ENCODE measurements around the gene BFSP1. TPM values are rescaled to one million over a fixed set of nuclear protein-coding genes. Genes with fewer than 3 reads are reported as not detected.
A peak's percentile ranks its signal among the peaks of the same experiment; 100 is the strongest.

Gene BFSP1
- total and polyA plus RNA-seq, 2 experiments from 2014 or later: 2.7 to 4.9 TPM

- Mint-ChIP-seq H3K4me3 (no peak overlapping the region), H3K4me1 (no peaks in the 10 kb centered on the region), H3K36me3 (ENCODE audit: low read depth) (no peaks in the 10 kb centered on the region), H3K27me3 (ENCODE audit: insufficient read depth, low read depth, poor library complexity) (no peaks in the 10 kb centered on the region), H3K27ac (no peak overlapping the region), H3K9me3 (no peaks in the 10 kb centered on the region)
- no peak; the same call in 2 of the 3 replicates for ATAC-seq
- no peaks in the 10 kb centered on the region for H3K36me3 ChIP-seq (ENCODE audit: insufficient read depth)
- no peaks in the 10 kb centered on the region for H3K27me3 ChIP-seq (ENCODE audit: insufficient read depth)
- H3K9me2 ChIP-seq (ENCODE audit: insufficient read depth): no peaks in the 10 kb centered on the region
- TF ChIP-seq JUNB (IDR thresholded peaks at IDR 0.05; ENCODE audit: unreplicated experiment) (no peak), CREB1 (CRISPR knock-in tag; IDR thresholded peaks at IDR 0.05; ENCODE audit: low read depth) (no peak), STAT1 (IDR thresholded peaks at IDR 0.05; ENCODE audit: unreplicated experiment) (no peak)
- TF ChIP-seq, protein P1, sequence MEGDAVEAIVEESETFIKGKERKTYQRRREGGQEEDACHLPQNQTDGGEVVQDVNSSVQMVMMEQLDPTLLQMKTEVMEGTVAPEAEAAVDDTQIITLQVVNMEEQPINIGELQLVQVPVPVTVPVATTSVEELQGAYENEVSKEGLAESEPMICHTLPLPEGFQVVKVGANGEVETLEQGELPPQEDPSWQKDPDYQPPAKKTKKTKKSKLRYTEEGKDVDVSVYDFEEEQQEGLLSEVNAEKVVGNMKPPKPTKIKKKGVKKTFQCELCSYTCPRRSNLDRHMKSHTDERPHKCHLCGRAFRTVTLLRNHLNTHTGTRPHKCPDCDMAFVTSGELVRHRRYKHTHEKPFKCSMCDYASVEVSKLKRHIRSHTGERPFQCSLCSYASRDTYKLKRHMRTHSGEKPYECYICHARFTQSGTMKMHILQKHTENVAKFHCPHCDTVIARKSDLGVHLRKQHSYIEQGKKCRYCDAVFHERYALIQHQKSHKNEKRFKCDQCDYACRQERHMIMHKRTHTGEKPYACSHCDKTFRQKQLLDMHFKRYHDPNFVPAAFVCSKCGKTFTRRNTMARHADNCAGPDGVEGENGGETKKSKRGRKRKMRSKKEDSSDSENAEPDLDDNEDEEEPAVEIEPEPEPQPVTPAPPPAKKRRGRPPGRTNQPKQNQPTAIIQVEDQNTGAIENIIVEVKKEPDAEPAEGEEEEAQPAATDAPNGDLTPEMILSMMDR (conservative IDR thresholded peaks at IDR 0.05; ENCODE audit: low read depth in 2 of 2): no peak
- no peak overlapping the region for H3K4me3 ChIP-seq
- H4K20me1 ChIP-seq (replicated peaks; ENCODE audit: insufficient read depth): no peaks in the 10 kb centered on the region
- no peak overlapping the region for H2AFZ ChIP-seq
- no peaks in the 10 kb centered on the region for H3F3A ChIP-seq (replicated peaks; ENCODE audit: low read depth)
- no peaks in the 10 kb centered on the region for H3K79me2 ChIP-seq (replicated peaks; ENCODE audit: insufficient read depth)
- H3K27ac ChIP-seq (ENCODE audit: low read depth): no peak overlapping the region
- DNase-seq (ENCODE audit: low spot score): no peak
- H3K4me1 ChIP-seq (ENCODE audit: insufficient read depth): no peaks in the 10 kb centered on the region
- H3K4me2 ChIP-seq: no peak overlapping the region
Measured at GRCh38 chr20:17452441-17452840, 78.7 kb downstream of the BFSP1 start.

- ATAC-seq: peak; percentile 53; the same call in 2 of the 3 replicates
Measured at GRCh38 chr20:17449031-17449430, 82.1 kb downstream of the BFSP1 start.

More at GRCh38 chr20:17449031-17449430, 82.1 kb downstream of the BFSP1 start:
- Histone ChIP-seq H3K4me1 (ENCODE audit: insufficient read depth) (no peaks in the 10 kb centered on the region), H3K36me3 (ENCODE audit: insufficient read depth) (no peaks in the 10 kb centered on the region), H3K9me2 (ENCODE audit: insufficient read depth) (no peaks in the 10 kb centered on the region), H3K27ac (ENCODE audit: low read depth) (no peak overlapping the region), H3K27me3 (ENCODE audit: insufficient read depth) (no peaks in the 10 kb centered on the region), H3K79me2 (replicated peaks; ENCODE audit: insufficient read depth) (no peaks in the 10 kb centered on the region), H3K4me3 (no peak overlapping the region), H3K4me2 (no peak overlapping the region), H4K20me1 (replicated peaks; ENCODE audit: insufficient read depth) (no peaks in the 10 kb centered on the region), H3F3A (replicated peaks; ENCODE audit: low read depth) (no peaks in the 10 kb centered on the region), H2AFZ (no peak overlapping the region)
- Mint-ChIP-seq H3K36me3 (ENCODE audit: low read depth) (no peaks in the 10 kb centered on the region), H3K4me3 (no peak overlapping the region), H3K4me1 (no peaks in the 10 kb centered on the region), H3K27me3 (ENCODE audit: insufficient read depth, low read depth, poor library complexity) (no peaks in the 10 kb centered on the region), H3K27ac (no peak overlapping the region), H3K9me3 (no peaks in the 10 kb centered on the region)
- TF ChIP-seq REST (IDR thresholded peaks at IDR 0.05; ENCODE audit: unreplicated experiment): no peak
- no peak for TF ChIP-seq STAT1 (IDR thresholded peaks at IDR 0.05; ENCODE audit: unreplicated experiment)
- no peak for TF ChIP-seq EZH2 (IDR thresholded peaks at IDR 0.05; ENCODE audit: low read depth, unreplicated experiment)
- TF ChIP-seq ZNF114 (CRISPR knock-in tag; IDR thresholded peaks at IDR 0.05): no peak
- no peak for TF ChIP-seq POLR2AphosphoS5 (IDR thresholded peaks at IDR 0.05; ENCODE audit: low read depth)
- TF ChIP-seq, protein P2, sequence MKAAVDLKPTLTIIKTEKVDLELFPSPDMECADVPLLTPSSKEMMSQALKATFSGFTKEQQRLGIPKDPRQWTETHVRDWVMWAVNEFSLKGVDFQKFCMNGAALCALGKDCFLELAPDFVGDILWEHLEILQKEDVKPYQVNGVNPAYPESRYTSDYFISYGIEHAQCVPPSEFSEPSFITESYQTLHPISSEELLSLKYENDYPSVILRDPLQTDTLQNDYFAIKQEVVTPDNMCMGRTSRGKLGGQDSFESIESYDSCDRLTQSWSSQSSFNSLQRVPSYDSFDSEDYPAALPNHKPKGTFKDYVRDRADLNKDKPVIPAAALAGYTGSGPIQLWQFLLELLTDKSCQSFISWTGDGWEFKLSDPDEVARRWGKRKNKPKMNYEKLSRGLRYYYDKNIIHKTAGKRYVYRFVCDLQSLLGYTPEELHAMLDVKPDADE (IDR thresholded peaks at IDR 0.05): no peak
- DNase-seq (ENCODE audit: low spot score): no peak
